Measurements from ENCODE around the gene CRYAA.
"Not testable (repeated sequence)": the region's sequence is repeated elsewhere in the genome, so short reads cannot be mapped to it uniquely, and the experiment has no call there.

- TF ChIP-seq POLR2A (IDR thresholded peaks at IDR 0.05); CTCF (IDR thresholded peaks at IDR 0.05); POLR2AphosphoS5 (IDR thresholded peaks at IDR 0.05); EP300 (IDR thresholded peaks at IDR 0.05; ENCODE audit: low read depth): not testable (repeated sequence)
Observed at GRCh38 chr21:43147999-43148398, 20.8 kb upstream of the CRYAA start.
